GM20000 (cell line): ENCODE measurements around the gene LRRN2.

ENCODE experiments used
- DNase-seq: peaks from one replicate; pipeline ENCODE4 v3.0.0; 2012; ENCODE audit warnings: low spot score
- TF ChIP-seq, protein P1 (sequence below): IDR thresholded peaks from 2 replicates; pipeline ENCODE4 v1.5.1; 2012; ENCODE audit warnings: mild to moderate bottlenecking, control low read depth; ENCODE audit errors: extremely low read depth, missing control alignments

The LRRN2 gene

DNA sequence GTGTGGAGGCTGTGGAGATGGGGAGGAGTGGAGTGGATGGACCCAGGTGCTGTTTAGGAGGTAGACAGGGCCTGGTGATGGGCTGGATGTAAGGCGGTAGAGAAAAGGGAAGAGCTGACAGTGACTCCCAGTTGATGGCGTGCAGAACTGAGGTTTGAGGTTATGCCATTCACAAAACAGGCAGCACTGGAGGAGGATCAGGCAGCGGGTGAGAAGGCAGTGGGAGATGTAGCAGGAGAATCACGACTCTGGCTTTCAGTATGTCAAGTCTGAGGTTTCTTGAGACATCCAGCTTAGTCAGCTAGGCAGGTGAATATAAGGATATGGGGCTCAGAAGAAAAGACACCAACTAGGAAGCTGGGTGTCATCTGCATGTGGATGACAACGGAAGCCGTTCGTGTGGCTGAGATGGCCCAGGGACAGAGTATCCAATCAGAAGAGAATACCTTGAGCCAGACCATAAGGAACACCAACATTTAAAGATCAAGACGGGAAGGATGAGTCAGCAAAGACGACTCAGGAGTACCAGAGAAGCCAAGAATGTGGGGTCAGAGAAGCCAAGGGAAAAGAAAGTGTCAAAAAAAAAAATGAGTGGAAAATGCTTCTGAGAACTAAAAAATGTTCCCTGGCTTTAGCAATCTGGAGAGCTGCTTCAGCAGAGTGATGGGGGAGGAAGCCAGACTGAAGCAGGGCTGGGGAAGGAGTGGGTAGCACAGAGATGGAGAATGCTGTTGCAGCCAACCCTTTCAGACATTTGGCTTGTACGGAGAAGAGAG lies 15.2 kb downstream of the LRRN2 start:
- no peak for DNase-seq
- TF ChIP-seq, protein P1, sequence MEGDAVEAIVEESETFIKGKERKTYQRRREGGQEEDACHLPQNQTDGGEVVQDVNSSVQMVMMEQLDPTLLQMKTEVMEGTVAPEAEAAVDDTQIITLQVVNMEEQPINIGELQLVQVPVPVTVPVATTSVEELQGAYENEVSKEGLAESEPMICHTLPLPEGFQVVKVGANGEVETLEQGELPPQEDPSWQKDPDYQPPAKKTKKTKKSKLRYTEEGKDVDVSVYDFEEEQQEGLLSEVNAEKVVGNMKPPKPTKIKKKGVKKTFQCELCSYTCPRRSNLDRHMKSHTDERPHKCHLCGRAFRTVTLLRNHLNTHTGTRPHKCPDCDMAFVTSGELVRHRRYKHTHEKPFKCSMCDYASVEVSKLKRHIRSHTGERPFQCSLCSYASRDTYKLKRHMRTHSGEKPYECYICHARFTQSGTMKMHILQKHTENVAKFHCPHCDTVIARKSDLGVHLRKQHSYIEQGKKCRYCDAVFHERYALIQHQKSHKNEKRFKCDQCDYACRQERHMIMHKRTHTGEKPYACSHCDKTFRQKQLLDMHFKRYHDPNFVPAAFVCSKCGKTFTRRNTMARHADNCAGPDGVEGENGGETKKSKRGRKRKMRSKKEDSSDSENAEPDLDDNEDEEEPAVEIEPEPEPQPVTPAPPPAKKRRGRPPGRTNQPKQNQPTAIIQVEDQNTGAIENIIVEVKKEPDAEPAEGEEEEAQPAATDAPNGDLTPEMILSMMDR, result no peak

DNA sequence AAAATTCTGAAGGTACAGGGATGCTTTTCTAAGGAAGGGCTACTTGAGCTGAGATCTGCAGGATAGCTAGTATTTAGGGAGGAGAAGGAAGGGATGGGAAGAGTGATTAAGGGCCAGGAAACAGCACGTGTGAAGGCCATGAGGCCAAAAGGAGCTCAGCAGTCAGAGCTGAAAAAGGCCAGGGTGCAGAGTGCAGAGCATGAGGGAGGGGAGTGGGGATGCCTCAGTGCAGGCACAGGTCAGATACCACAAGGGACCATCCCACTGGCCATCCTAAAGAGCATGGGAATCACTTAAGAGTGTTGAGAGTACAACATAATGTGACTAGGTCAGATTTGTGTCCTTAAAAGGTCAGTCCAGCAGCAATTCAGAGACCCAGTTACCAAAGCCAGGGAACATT lies 16.0 kb downstream of the LRRN2 start:
- DNase-seq, result no peak
- TF ChIP-seq, protein P1, result no peak

DNA sequence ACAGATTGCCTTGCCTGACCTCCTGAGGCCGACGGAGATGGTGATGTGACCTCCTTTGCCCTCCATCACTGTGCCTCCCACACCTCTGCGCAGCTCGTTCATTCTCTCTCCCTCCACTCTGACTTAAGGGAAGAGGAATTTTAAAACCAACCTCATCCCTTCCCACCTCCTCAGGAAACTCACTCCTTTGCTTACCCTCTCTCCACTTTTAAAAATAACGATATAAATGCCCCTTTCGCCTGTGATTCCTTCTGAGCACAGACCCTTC lies 21.2 kb downstream of the LRRN2 start:
- TF ChIP-seq, protein P1, result no peak
- DNase-seq, result no peak

DNA sequence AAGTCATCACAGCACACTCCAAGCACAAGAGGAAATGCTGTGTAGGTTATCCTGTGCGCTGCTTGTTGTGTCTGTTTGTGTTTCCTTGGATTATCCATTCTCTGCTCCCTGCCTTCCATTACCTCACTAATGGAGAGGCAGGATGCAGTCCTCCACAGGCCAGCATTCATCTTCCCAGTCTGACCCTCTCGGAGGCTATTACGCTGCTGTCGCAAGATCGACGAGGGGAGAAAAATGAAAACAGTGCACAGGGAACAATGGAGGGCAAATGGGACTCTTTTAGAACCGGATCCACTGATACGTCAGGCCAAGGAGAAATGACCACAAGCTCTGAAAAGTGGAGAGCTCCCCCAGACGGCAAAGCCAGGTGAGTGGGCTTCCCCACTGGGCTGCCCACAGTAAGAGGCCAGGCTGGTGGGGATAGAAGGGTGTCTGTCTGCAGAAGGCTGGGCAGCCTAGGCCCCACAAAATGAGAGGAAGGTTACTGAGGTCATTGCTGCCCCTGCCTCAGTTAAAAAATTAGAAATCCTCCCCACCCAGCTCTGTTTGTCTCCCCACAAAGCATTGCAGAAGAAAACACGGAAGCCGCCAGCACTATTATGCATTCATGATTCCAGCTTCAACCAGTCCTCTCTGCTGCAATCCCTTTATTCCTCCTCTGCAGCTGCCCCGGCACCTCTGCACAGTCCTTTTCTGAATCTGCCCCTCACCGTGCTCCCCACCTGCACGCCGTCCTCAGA lies 21.7 kb downstream of the LRRN2 start:
- TF ChIP-seq, protein P1, result no peak

DNA sequence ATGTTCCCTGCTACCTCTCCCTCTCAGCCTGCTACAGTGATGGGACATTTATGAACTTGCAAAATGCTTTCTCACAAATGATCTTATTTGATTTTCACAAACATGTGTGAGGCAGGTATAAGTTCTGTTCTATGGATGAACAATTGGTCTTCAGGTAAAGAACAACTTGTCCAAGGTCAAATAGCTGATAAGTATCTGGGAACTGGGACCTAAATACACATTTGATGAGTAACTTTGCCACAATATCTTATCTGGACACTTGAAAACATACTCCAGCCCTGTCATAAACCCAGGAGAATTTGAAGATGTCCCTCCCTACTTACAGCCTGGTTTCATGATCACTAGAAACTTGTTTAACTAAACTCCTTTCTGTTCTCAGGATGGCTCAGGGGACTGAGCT lies 23.0 kb downstream of the LRRN2 start:
- DNase-seq, result no peak
- TF ChIP-seq, protein P1, result no peak

More for the DNA sequence above, 21.7 kb downstream of the LRRN2 start:
- no peak for DNase-seq

DNA sequence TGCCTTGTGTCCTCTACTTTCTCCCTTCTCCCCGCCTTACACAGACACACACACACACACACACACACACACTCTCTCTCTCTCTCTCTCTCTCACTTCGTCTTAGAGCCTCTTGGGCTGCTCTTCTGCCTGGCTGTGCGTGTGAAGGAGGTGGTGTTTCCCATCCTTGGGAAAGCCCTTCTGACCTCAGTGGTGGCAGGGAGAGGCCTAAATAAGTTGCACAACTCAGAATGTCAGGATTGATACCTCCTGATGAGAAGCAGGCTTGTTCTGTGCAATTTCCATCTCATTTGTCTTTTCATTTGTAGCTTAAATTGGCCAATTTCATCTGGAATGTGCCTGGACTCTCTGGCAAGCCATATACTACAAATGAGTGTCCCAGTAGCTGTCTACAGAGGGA lies 25.0 kb downstream of the LRRN2 start:
- DNase-seq, result no peak
- TF ChIP-seq, protein P1, result no peak

DNA sequence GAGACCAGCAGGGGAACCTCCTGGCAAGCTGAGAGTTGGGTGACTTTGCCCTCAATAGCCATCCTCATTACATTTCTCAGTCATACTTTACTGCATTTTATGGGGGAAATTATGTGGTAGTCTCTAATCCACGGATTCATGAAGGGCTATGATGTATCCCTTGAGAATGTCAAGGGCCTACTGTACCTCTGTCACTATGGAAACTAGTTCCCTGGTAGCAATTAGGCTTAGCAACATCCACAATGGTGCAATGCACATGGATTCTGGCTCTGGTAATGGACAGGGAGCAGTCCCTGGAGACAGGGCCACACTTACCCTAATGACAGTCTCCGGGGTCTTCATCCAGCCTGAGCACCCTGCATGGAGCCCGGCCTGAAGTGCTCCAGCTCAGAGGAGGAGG lies 26.5 kb downstream of the LRRN2 start:
- TF ChIP-seq, protein P1, result no peak
- DNase-seq, result no peak
